ENCODE measurements around the gene QSER1.
A peak's percentile ranks its signal among the peaks of the same experiment; 100 is the strongest.

QSER1 gene

GRCh38 chr11:32972781-32973180 lies 80.2 kb downstream of the QSER1 start:
- H3K4me1 Mint-ChIP-seq, result no peaks in the 10 kb centered on the region
- DNase-seq (no peak), ATAC-seq (no peak)
- no peak overlapping the region for H3K4me3 Mint-ChIP-seq
- peaks cover 10% of the 10 kb centered on the region for H3K36me3 Mint-ChIP-seq (ENCODE audit: low read depth)
- no peaks in the 10 kb centered on the region for H3K9me3 Mint-ChIP-seq
- H3K27ac Mint-ChIP-seq, result no peak overlapping the region
- no peaks in the 10 kb centered on the region for H3K27me3 Mint-ChIP-seq

GRCh38 chr11:32982626-32983025 lies 90.0 kb downstream of the QSER1 start:
- Mint-ChIP-seq H3K27ac (no peak overlapping the region), H3K36me3 (ENCODE audit: low read depth) (peaks cover 1% of the 10 kb centered on the region)

GRCh38 chr11:32983506-32983905 lies 90.9 kb downstream of the QSER1 start:
- no peaks in the 10 kb centered on the region for H3K27me3 Mint-ChIP-seq
- H3K4me3 Mint-ChIP-seq, result no peak overlapping the region

More at GRCh38 chr11:32982626-32983025, 90.0 kb downstream of the QSER1 start:
- no peaks in the 10 kb centered on the region for H3K27me3 Mint-ChIP-seq
- DNase-seq, result no peak
- no peaks in the 10 kb centered on the region for H3K4me1 Mint-ChIP-seq
- ATAC-seq, result no peak
- H3K9me3 Mint-ChIP-seq, result no peaks in the 10 kb centered on the region
- no peak overlapping the region for H3K4me3 Mint-ChIP-seq

GRCh38 chr11:32985600-32985999 lies 93.0 kb downstream of the QSER1 start:
- no peak overlapping the region for H3K4me3 Mint-ChIP-seq
- no peaks in the 10 kb centered on the region for H3K9me3 Mint-ChIP-seq
- H3K27me3 Mint-ChIP-seq, result no peaks in the 10 kb centered on the region
- H3K36me3 Mint-ChIP-seq (ENCODE audit: low read depth), result no peaks in the 10 kb centered on the region
- no peak overlapping the region for H3K27ac Mint-ChIP-seq
- no peaks in the 10 kb centered on the region for H3K4me1 Mint-ChIP-seq
- ATAC-seq (no peak), DNase-seq (no peak)

More at GRCh38 chr11:32983506-32983905, 90.9 kb downstream of the QSER1 start:
- no peak overlapping the region for H3K27ac Mint-ChIP-seq
- H3K4me1 Mint-ChIP-seq, result no peaks in the 10 kb centered on the region
- no peaks in the 10 kb centered on the region for H3K9me3 Mint-ChIP-seq
- no peak for ATAC-seq
- DNase-seq, result no peak
- H3K36me3 Mint-ChIP-seq (ENCODE audit: low read depth), result peaks cover 1% of the 10 kb centered on the region

- no peaks in the 10 kb centered on the region for H3K4me1 Mint-ChIP-seq
- no peak overlapping the region for H3K27ac Mint-ChIP-seq
- ATAC-seq (no peak), DNase-seq (no peak)
- H3K27me3 Mint-ChIP-seq, result no peaks in the 10 kb centered on the region
- H3K9me3 Mint-ChIP-seq, result peaks cover 14% of the 10 kb centered on the region
- no peaks in the 10 kb centered on the region for H3K36me3 Mint-ChIP-seq (ENCODE audit: low read depth)
- no peak overlapping the region for H3K4me3 Mint-ChIP-seq
Measured at GRCh38 chr11:32987851-32988250, 95.2 kb downstream of the QSER1 start.

- no peak for ATAC-seq
- Mint-ChIP-seq H3K4me3 (no peak overlapping the region), H3K36me3 (ENCODE audit: low read depth) (no peaks in the 10 kb centered on the region), H3K9me3 (peaks cover 18% of the 10 kb centered on the region), H3K27me3 (no peaks in the 10 kb centered on the region), H3K4me1 (no peaks in the 10 kb centered on the region), H3K27ac (no peak overlapping the region)
- no peak for DNase-seq
Measured at GRCh38 chr11:32990481-32990880, 97.9 kb downstream of the QSER1 start.

- Mint-ChIP-seq H3K27ac (no peak overlapping the region), H3K4me1 (no peaks in the 10 kb centered on the region), H3K27me3 (no peaks in the 10 kb centered on the region), H3K9me3 (peaks cover 18% of the 10 kb centered on the region), H3K4me3 (no peak overlapping the region), H3K36me3 (ENCODE audit: low read depth) (no peaks in the 10 kb centered on the region)
- DNase-seq, result no peak
- no peak for ATAC-seq
Measured at GRCh38 chr11:32991427-32991826, 98.8 kb downstream of the QSER1 start.

GRCh38 chr11:32991898-32992297 lies 99.3 kb downstream of the QSER1 start:
- H3K36me3 Mint-ChIP-seq (ENCODE audit: low read depth), result no peaks in the 10 kb centered on the region
- H3K27ac Mint-ChIP-seq, result no peak overlapping the region
- no peak for ATAC-seq
- H3K9me3 Mint-ChIP-seq, result peaks cover 18% of the 10 kb centered on the region
- H3K4me1 Mint-ChIP-seq, result no peaks in the 10 kb centered on the region
- no peak overlapping the region for H3K4me3 Mint-ChIP-seq
- H3K27me3 Mint-ChIP-seq, result no peaks in the 10 kb centered on the region
- no peak for DNase-seq

GRCh38 chr11:33000181-33000580 lies 107.6 kb downstream of the QSER1 start:
- H3K9me3 Mint-ChIP-seq, result peaks cover 11% of the 10 kb centered on the region

GRCh38 chr11:33001281-33001680 lies 108.7 kb downstream of the QSER1 start:
- Mint-ChIP-seq H3K4me3 (no peak overlapping the region), H3K4me1 (peaks cover 18% of the 10 kb centered on the region), H3K36me3 (ENCODE audit: low read depth) (no peaks in the 10 kb centered on the region), H3K27me3 (peaks cover 2% of the 10 kb centered on the region), H3K27ac (no peak overlapping the region), H3K9me3 (peaks cover 11% of the 10 kb centered on the region)
- ATAC-seq (no peak), DNase-seq (no peak)

More at GRCh38 chr11:33000181-33000580, 107.6 kb downstream of the QSER1 start:
- no peak for DNase-seq
- H3K36me3 Mint-ChIP-seq (ENCODE audit: low read depth), result no peaks in the 10 kb centered on the region
- no peak for ATAC-seq
- H3K4me1 Mint-ChIP-seq, result peaks cover 7% of the 10 kb centered on the region
- no peak overlapping the region for H3K4me3 Mint-ChIP-seq
- H3K27ac Mint-ChIP-seq, result no peak overlapping the region
- H3K27me3 Mint-ChIP-seq, result peaks cover 2% of the 10 kb centered on the region

- Mint-ChIP-seq H3K27ac (no peak overlapping the region), H3K36me3 (ENCODE audit: low read depth) (no peaks in the 10 kb centered on the region), H3K4me1 (peaks cover 23% of the 10 kb centered on the region), H3K9me3 (peaks cover 11% of the 10 kb centered on the region), H3K4me3 (no peak overlapping the region), H3K27me3 (peaks cover 2% of the 10 kb centered on the region)
- ATAC-seq (no peak), DNase-seq (no peak)
Measured at GRCh38 chr11:33001751-33002542, 109.3 kb downstream of the QSER1 start.

GRCh38 chr11:33005175-33005574 lies 112.6 kb downstream of the QSER1 start:
- Mint-ChIP-seq H3K36me3 (ENCODE audit: low read depth) (no peaks in the 10 kb centered on the region), H3K4me1 (peaks cover 23% of the 10 kb centered on the region), H3K9me3 (no peaks in the 10 kb centered on the region), H3K27me3 (no peaks in the 10 kb centered on the region), H3K4me3 (no peak overlapping the region), H3K27ac (no peak overlapping the region)
- ATAC-seq, result peak; percentile 63
- DNase-seq, result no peak

- peaks cover 27% of the 10 kb centered on the region for H3K4me1 Mint-ChIP-seq
- no peaks in the 10 kb centered on the region for H3K9me3 Mint-ChIP-seq
- ATAC-seq (no peak), DNase-seq (no peak)
- no peaks in the 10 kb centered on the region for H3K36me3 Mint-ChIP-seq (ENCODE audit: low read depth)
- H3K27me3 Mint-ChIP-seq, result no peaks in the 10 kb centered on the region
- H3K27ac Mint-ChIP-seq, result no peak overlapping the region
- H3K4me3 Mint-ChIP-seq, result no peak overlapping the region
Measured at GRCh38 chr11:33006010-33006409, 113.4 kb downstream of the QSER1 start.

GRCh38 chr11:33013755-33014154 lies 121.1 kb downstream of the QSER1 start:
- Mint-ChIP-seq H3K9me3 (no peaks in the 10 kb centered on the region), H3K27ac (no peak overlapping the region), H3K27me3 (peaks cover 16% of the 10 kb centered on the region), H3K36me3 (ENCODE audit: low read depth) (no peaks in the 10 kb centered on the region), H3K4me1 (peaks cover 43% of the 10 kb centered on the region), H3K4me3 (no peak overlapping the region)
- ATAC-seq (no peak), DNase-seq (no peak)

GRCh38 chr11:33015621-33016551 lies 123.3 kb downstream of the QSER1 start, which contains the start of gene DEPDC7:
DEPDC7 (plus strand) TSS chr11:33015878; CDS start chr11:33015956, 78 bp downstream.
- no peaks in the 10 kb centered on the region for H3K36me3 Mint-ChIP-seq (ENCODE audit: low read depth)
- DNase-seq (peak; percentile 84), ATAC-seq (peak; percentile 84)
- peak within 1 kb of the TSS; percentile 46 for H3K27ac Mint-ChIP-seq
- H3K4me3 Mint-ChIP-seq, result peak within 1 kb of the TSS; percentile 76
- no peaks in the 10 kb centered on the region for H3K9me3 Mint-ChIP-seq
- H3K4me1 Mint-ChIP-seq, result peaks cover 39% of the 10 kb centered on the region
- peaks cover 17% of the 10 kb centered on the region for H3K27me3 Mint-ChIP-seq
